Adrenal gland (tissue), 12 donors: ENCODE results near the gene TULP1. TPM values are rescaled to one million over a fixed set of nuclear protein-coding genes. Genes with fewer than 3 reads are reported as not detected.

ENCODE experiments used
- DNase-seq, 7 donors: peaks; one replicate each; pipeline ENCODE4 v3.0.0-alpha.2; 2019 to 2020
- H3K27ac ChIP-seq, 5 donors: fragments of 200-600 bp; sonication (generic) in 4 of 5; 1 replicate in 3 of 5; 2 replicates in 2 of 5; pipeline versions ENCODE4 v1.5.1 to v1.8.0; 2016 to 2020; ENCODE audit warnings: mild to moderate bottlenecking in 1 of 5
- H3K27me3 ChIP-seq: fragments of 200-600 bp; 2 replicates; pipeline ENCODE4 v1.8.0; 2021
- H3K36me3 ChIP-seq, 2 donors: fragments of 200-600 bp; replicated peaks in 1 of 2; 1 replicate in 1 of 2; 2 replicates in 1 of 2; pipeline versions ENCODE4 v1.5.1 to v1.8.0; 2018 to 2022
- H3K4me1 ChIP-seq, 2 donors: fragments of 200-600 bp; replicated peaks in 1 of 2; 1 replicate in 1 of 2; 2 replicates in 1 of 2; pipeline versions ENCODE4 v1.5.1 to v1.8.0; 2018 to 2021
- H3K4me3 ChIP-seq, 4 donors: fragments of 200-600 bp; sonication (generic) in 3 of 4; one replicate each; pipeline ENCODE4 v1.5.1; 2016 to 2018
- H3K9me3 ChIP-seq, 3 donors: fragments of 200-600 bp; sonication (generic) in 1 of 3; replicated peaks in 1 of 3; 1 replicate in 2 of 3; 2 replicates in 1 of 3; pipeline versions ENCODE4 v1.5.1 to v1.8.0; 2016 to 2021
- POLR2A ChIP-seq, 2 donors: fragments of 450-650 bp; IDR thresholded peaks; one replicate each; pipeline ENCODE4 v1.6.1; 2017; ENCODE audit warnings: antibody characterized with exemption in 2 of 2, mild to moderate bottlenecking in 2 of 2, moderate library complexity in 1 of 2
- WGBS, 4 donors: extraction: QIAGEN DNeasy Blood & Tissue Kit in 2 of 4; methylation state at CpG; one replicate each; pipeline versions ENCODE4 v1.1.5 to v1.1.7; 2013 to 2017; 5-methylcytosine and 5-hydroxymethylcytosine counted together
- intact Hi-C, 2 donors: fragments of 100-400 bp; cut with DNase I; formaldehyde crosslinking; loops; one replicate each; pipeline versions ENCODE4 v1.14.1 to v1.15.0; 2022 to 2023
- polyA plus RNA-seq, 3 donors: library from polyadenylated mRNA; stranded (reverse); fragments of 200-250 nt in 2 of 3; fragments of 350-450 nt in 1 of 3; fragmentation: Illumina TruSeq in 1 of 3; extraction: RNeasy Lipid Tissue Mini Kit (QIAGEN cat#74804) in 1 of 3; gene quantifications; one replicate each; pipeline ENCODE4 v1.2.3, GENCODE V29; 2013 to 2014
- total RNA-seq, 9 donors: library from RNA; depleted of rRNA in 4 of 9; stranded (reverse); fragments of >200 nt in 4 of 9; fragments of 120-200 nt in 1 of 9; fragmentation: NEBNext Ultra II Directional in 1 of 9; extraction: Animal tissue kit (Norgen Biotek cat#: 25700) in 1 of 9; gene quantifications; one replicate each; pipeline versions ENCODE4 v1.1.0 to v1.2.4, GENCODE V29; 2013 to 2023
- TF ChIP-seq, protein P1 (sequence below), 6 experiments: fragments of 450-650 bp in 4 of 6; fragments of 200-600 bp in 2 of 6; sonication (generic) in 1 of 6; IDR thresholded peaks; 1 replicate in 5 of 6; 2 replicates in 1 of 6; pipeline versions ENCODE4 v1.5.1 to v1.8.0; 2016 to 2021; ENCODE audit warnings: antibody characterized with exemption in 6 of 6, mild to moderate bottlenecking in 2 of 6, moderate library complexity in 1 of 6
- donor health status: healthy with polysubstance abuse.
- donor health status: Bipolar disorder and iron deficiency.
- donor health status: DM: yes; HTN: yes; CAD: no.
- donor health status: DM: no; HTN: no; CAD: no.
- donor health status: DM: no; HTN: no; CAD: no.
- donor health status: DM: yes; HTN: yes; CAD: no.

Gene TULP1
- total and polyA plus RNA-seq, 12 donors, result 0.06 to 0.80 (median 0.07) TPM; not detected in 9

DNA sequence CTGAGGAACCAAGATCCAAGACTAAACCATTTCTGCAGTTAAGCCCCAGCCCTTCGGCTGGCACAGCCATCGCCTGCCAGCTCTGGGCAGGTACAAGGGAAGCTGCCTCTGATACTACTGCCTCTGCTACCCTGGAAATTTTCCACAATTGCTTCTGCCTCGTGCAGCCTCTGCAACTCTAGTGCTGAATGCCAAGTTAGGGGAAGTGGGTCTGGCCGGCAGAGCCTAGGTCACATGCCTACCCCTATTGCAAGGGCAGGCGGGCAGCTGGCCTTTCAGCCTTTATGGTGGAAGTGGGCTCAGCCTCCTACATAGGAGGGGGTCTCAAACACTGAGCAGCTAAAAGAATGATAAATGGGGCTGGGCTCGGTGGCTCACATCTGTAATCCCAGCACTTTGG is 44.5 kb upstream of the TULP1 start:
- peak in 6 of 7 donors; percentile 21 to 68 (median 36) for DNase-seq
- intact Hi-C loops, result no loop called here
- no peak overlapping the region for H3K4me3 ChIP-seq
- no peaks in the 10 kb centered on the region for H3K27me3 ChIP-seq
- TF ChIP-seq, protein P1, sequence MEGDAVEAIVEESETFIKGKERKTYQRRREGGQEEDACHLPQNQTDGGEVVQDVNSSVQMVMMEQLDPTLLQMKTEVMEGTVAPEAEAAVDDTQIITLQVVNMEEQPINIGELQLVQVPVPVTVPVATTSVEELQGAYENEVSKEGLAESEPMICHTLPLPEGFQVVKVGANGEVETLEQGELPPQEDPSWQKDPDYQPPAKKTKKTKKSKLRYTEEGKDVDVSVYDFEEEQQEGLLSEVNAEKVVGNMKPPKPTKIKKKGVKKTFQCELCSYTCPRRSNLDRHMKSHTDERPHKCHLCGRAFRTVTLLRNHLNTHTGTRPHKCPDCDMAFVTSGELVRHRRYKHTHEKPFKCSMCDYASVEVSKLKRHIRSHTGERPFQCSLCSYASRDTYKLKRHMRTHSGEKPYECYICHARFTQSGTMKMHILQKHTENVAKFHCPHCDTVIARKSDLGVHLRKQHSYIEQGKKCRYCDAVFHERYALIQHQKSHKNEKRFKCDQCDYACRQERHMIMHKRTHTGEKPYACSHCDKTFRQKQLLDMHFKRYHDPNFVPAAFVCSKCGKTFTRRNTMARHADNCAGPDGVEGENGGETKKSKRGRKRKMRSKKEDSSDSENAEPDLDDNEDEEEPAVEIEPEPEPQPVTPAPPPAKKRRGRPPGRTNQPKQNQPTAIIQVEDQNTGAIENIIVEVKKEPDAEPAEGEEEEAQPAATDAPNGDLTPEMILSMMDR (IDR thresholded peaks at IDR 0.05), result no peak
- 60 to 80% (median 66%) methylated on average over 3 to 6 of the region's 6 CpGs for WGBS, 4 donors
- no peak overlapping the region for H3K27ac ChIP-seq
- no peaks in the 10 kb centered on the region for H3K9me3 ChIP-seq
- H3K36me3 ChIP-seq, result no peaks in the 10 kb centered on the region
- no peaks in the 10 kb centered on the region for H3K4me1 ChIP-seq

DNA sequence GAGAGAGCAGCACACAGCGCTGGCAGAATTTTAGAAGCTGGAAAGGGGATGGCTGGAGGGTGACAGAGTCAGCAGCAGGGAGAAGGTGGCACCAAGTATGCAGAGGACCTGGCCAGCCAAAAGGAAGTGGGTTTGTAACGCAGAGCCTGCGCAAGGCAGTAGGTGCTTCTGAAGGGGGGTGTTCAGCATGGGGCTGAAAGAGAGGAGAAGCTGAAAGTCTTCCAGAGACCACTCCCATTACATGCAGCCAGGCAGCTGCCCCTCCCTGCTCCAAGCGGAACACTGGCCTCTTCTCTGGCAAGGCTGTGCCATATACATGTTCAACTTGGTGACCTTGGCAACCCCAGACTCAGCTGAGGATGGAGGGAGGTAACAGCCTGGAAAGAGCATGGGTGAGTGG is 42.1 kb upstream of the TULP1 start:
- Histone ChIP-seq H3K4me3 (no peak overlapping the region), H3K36me3 (no peaks in the 10 kb centered on the region), H3K27me3 (no peaks in the 10 kb centered on the region), H3K9me3 (peaks cover 0 to 7% (median 5%) of the 10 kb centered on the region in 3 donors), H3K27ac (no peak overlapping the region), H3K4me1 (no peaks in the 10 kb centered on the region)
- TF ChIP-seq, protein P1 (IDR thresholded peaks at IDR 0.05), result no peak
- no peak for TF ChIP-seq POLR2A (IDR thresholded peaks at IDR 0.05)
- no peak for DNase-seq
- 86 to 94% (median 91%) methylated on average over 4 of the region's 4 CpGs for WGBS, 4 donors
- intact Hi-C loops, result no loop called here

DNA sequence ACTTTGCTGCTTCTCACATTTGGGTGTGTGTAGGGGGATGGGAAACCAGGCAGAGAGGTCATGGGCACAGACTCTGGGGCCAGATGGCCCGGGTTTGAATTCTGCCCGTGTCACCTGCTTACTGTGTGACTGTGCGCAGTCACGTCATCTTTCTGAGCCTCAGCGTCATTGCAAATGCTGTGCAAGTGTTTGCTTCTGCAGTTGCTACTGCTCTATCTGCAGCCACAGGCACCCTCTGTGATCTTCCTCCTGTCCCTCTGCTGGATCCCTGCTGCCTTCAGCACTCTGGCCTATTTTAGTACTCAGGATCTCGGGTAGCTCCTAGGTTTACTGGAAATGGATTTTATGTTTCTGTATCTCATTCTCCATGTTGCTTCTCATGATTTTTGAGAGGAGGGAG is 40.6 kb upstream of the TULP1 start:
- Histone ChIP-seq H3K36me3 (no peaks in the 10 kb centered on the region), H3K4me3 (no peak overlapping the region), H3K27ac (no peak overlapping the region), H3K9me3 (peaks cover 0 to 11% (median 5%) of the 10 kb centered on the region in 3 donors), H3K4me1 (no peaks in the 10 kb centered on the region), H3K27me3 (no peaks in the 10 kb centered on the region)
- 70 to 83% (median 78%) methylated on average over 6 of the region's 6 CpGs for WGBS, 4 donors
- TF ChIP-seq POLR2A (IDR thresholded peaks at IDR 0.05), result no peak
- TF ChIP-seq, protein P1 (IDR thresholded peaks at IDR 0.05), result no peak
- no peak for DNase-seq
- intact Hi-C loops, result no loop called here

DNA sequence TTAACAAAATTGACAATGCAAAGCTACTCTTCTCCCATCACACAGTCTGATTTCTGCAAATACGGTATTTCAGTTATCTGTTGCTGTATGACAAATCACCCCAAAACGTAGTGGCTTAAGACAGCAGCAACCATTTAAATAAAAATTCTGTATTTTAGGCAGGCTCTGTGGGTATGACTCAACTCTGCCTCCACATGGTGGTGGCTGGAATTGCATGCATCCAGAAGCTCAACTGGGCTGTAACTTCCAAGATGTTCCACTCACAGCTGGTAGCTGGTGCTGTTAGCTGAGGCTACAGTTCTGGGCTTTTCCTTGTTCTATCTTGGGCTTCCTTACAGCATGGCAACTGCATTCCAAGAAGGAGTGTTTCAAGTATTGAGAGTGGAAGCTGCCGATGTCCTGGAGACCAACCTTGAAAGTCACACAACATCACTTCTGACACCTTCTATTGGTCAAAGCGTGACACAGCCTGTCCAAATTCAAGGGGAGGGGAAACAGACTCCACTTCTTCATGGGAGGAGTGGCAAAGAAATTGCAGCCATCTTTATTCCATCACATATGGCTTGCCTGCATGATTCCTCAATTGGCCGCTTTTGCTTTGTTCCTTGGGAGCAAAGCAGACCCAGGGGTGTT is 39.7 kb upstream of the TULP1 start:
- Histone ChIP-seq H3K36me3 (no peaks in the 10 kb centered on the region), H3K27ac (no peak overlapping the region), H3K27me3 (no peaks in the 10 kb centered on the region), H3K9me3 (peaks cover 0 to 11% (median 5%) of the 10 kb centered on the region in 3 donors), H3K4me3 (no peak overlapping the region), H3K4me1 (no peaks in the 10 kb centered on the region)
- TF ChIP-seq, protein P1 (IDR thresholded peaks at IDR 0.05), result peak; percentile 14 to 58 (median 46)
- no peak for TF ChIP-seq POLR2A (IDR thresholded peaks at IDR 0.05)
- intact Hi-C loops, result no loop called here
- peak in 2 of 7 donors; percentile 19 to 25 for DNase-seq
- 54 to 65% (median 61%) methylated on average over 5 of the region's 5 CpGs for WGBS, 4 donors
